HEK293 (cell line): Measurements from ENCODE around the gene USE1.

Experiments used
- CTCF ChIA-PET: fragments of 350-600 bp; formaldehyde crosslinking; extraction: SDS; loops from one replicate; lab custom pipeline; 2021; ENCODE audit warnings: antibody characterized with exemption; lab: Yijun Ruan, JAX
- POLR2A ChIA-PET: fragments of 300-600 bp; formaldehyde crosslinking; extraction: SDS; loops from one replicate; lab custom pipeline; 2020; ENCODE audit warnings: antibody characterized with exemption, inconsistent platforms; lab: Yijun Ruan, JAX
- H3K27ac ChIP-seq: fragments of 200-500 bp; sonication (Bioruptor generic); 2 replicates; pipeline ENCODE4 v1.5.1; 2014; ENCODE audit warnings: low read depth, low read length, control low read depth, inconsistent platforms; ENCODE audit errors: extremely low read depth
- H3K36me3 ChIP-seq, 2 experiments: fragments of 200-500 bp in 1 of 2; sonication (Bioruptor generic) in 1 of 2; 1 replicate in 1 of 2; 2 replicates in 1 of 2; pipeline ENCODE4 v1.5.1; 2014 to 2017; ENCODE audit warnings: inconsistent platforms in 2 of 2, low read length in 2 of 2; ENCODE audit not compliant: control insufficient read depth in 2 of 2, insufficient read depth in 1 of 2
- H3K4me1 ChIP-seq: fragments of 200-500 bp; sonication (Bioruptor generic); 2 replicates; pipeline ENCODE4 v1.5.1; 2014; ENCODE audit warnings: mild to moderate bottlenecking, low read length, inconsistent platforms; ENCODE audit not compliant: control insufficient read depth, insufficient read depth
- H3K4me3 ChIP-seq: 2 replicates; pipeline ENCODE4 v1.5.1; 2011; ENCODE audit warnings: low read depth, mild to moderate bottlenecking, control low read depth, low read length, moderate library complexity
- H3K9me3 ChIP-seq: fragments of 200-500 bp; sonication (Bioruptor generic); 2 replicates; pipeline ENCODE4 v1.5.1; 2014; ENCODE audit warnings: low read depth, low read length, inconsistent platforms; ENCODE audit not compliant: control insufficient read depth, insufficient read depth
- EGR2 ChIP-seq: fragments of 450-650 bp; formaldehyde crosslinking; IDR thresholded peaks from 2 replicates; pipeline ENCODE4 v1.5.1; 2016; ENCODE audit warnings: low read depth, missing biosample characterization, missing genetic modification characterization
- GLI2 ChIP-seq: fragments of 450-650 bp; formaldehyde crosslinking; IDR thresholded peaks from 2 replicates; pipeline ENCODE4; 2017; ENCODE audit warnings: missing biosample characterization, missing genetic modification characterization, low read depth, borderline replicate concordance
- TRIM28 ChIP-seq: IDR thresholded peaks from 2 replicates; pipeline ENCODE4 v1.6.1; 2011; ENCODE audit warnings: low read length, control low read depth, borderline replicate concordance
- ZBTB17 ChIP-seq: fragments of 450-650 bp; formaldehyde crosslinking; IDR thresholded peaks from 2 replicates; pipeline ENCODE4 v1.5.1; 2016; ENCODE audit warnings: missing biosample characterization, missing genetic modification characterization
- ZBTB7A ChIP-seq: fragments of 450-650 bp; formaldehyde crosslinking; IDR thresholded peaks from 2 replicates; pipeline ENCODE4 v1.5.1; 2016; ENCODE audit warnings: low read depth, missing biosample characterization, missing genetic modification characterization
- ZFP3 ChIP-seq: fragments of 450-650 bp; formaldehyde crosslinking; IDR thresholded peaks from 2 replicates; pipeline ENCODE4 v1.5.1; 2016; ENCODE audit warnings: low read depth, missing biosample characterization, missing genetic modification characterization
- ZFP37 ChIP-seq: fragments of 450-650 bp; formaldehyde crosslinking; IDR thresholded peaks from 2 replicates; pipeline ENCODE4 v1.5.1; 2016; ENCODE audit warnings: missing biosample characterization, missing genetic modification characterization
- ZNF114 ChIP-seq: fragments of 450-650 bp; formaldehyde crosslinking; IDR thresholded peaks from 2 replicates; pipeline ENCODE4 v1.5.0; 2017; ENCODE audit warnings: missing biosample characterization, missing genetic modification characterization
- ZNF157 ChIP-seq: fragments of 450-650 bp; formaldehyde crosslinking; IDR thresholded peaks from 2 replicates; pipeline ENCODE4 v1.5.1; 2016; ENCODE audit warnings: missing biosample characterization, missing genetic modification characterization
- ZNF404 ChIP-seq: fragments of 450-650 bp; formaldehyde crosslinking; IDR thresholded peaks from 2 replicates; pipeline ENCODE4 v1.5.1; 2017; ENCODE audit warnings: missing biosample characterization, missing genetic modification characterization
- ZNF510 ChIP-seq: fragments of 450-650 bp; formaldehyde crosslinking; IDR thresholded peaks from 2 replicates; pipeline ENCODE4 v1.5.1; 2018; ENCODE audit warnings: mild to moderate bottlenecking, missing genetic modification characterization, missing biosample characterization; ENCODE audit not compliant: insufficient replicate concordance
- ZNF529 ChIP-seq: fragments of 450-650 bp; formaldehyde crosslinking; IDR thresholded peaks from 2 replicates; pipeline ENCODE4 v1.5.1; 2017; ENCODE audit warnings: missing genetic modification characterization, missing biosample characterization; ENCODE audit not compliant: insufficient replicate concordance
- ZNF558 ChIP-seq: fragments of 450-650 bp; formaldehyde crosslinking; IDR thresholded peaks from 2 replicates; pipeline ENCODE4 v1.5.1; 2016; ENCODE audit warnings: missing biosample characterization, missing genetic modification characterization
- ZNF610 ChIP-seq: fragments of 450-650 bp; formaldehyde crosslinking; IDR thresholded peaks from 2 replicates; pipeline ENCODE4 v1.5.1; 2016; ENCODE audit warnings: missing biosample characterization, missing genetic modification characterization, borderline replicate concordance
- ZNF658 ChIP-seq: fragments of 450-650 bp; formaldehyde crosslinking; IDR thresholded peaks from 2 replicates; pipeline ENCODE4; 2016; ENCODE audit warnings: missing biosample characterization, missing genetic modification characterization
- ZNF660 ChIP-seq: fragments of 450-650 bp; IDR thresholded peaks from 2 replicates; pipeline ENCODE4 v1.5.1; 2018; ENCODE audit warnings: missing biosample characterization, mild to moderate bottlenecking, missing genetic modification characterization
- ZNF830 ChIP-seq: fragments of 450-650 bp; IDR thresholded peaks from 2 replicates; pipeline ENCODE4 v1.5.0; 2018; ENCODE audit warnings: missing biosample characterization, missing genetic modification characterization, low read depth, mild to moderate bottlenecking, moderate library complexity
- ZSCAN30 ChIP-seq: fragments of 450-650 bp; IDR thresholded peaks from 2 replicates; pipeline ENCODE4 v1.5.1; 2018; ENCODE audit warnings: missing biosample characterization, mild to moderate bottlenecking, missing genetic modification characterization, moderate library complexity
- TF ChIP-seq, protein P1 (sequence below): fragments of 450-650 bp; formaldehyde crosslinking; IDR thresholded peaks from 2 replicates; pipeline ENCODE4 v1.5.1; 2016; ENCODE audit warnings: missing biosample characterization, missing genetic modification characterization
- TF ChIP-seq, protein P2 (sequence below): fragments of 450-650 bp; formaldehyde crosslinking; IDR thresholded peaks from 2 replicates; pipeline ENCODE4 v1.5.1; 2016; ENCODE audit warnings: missing biosample characterization, missing genetic modification characterization
- TF ChIP-seq, protein P3 (sequence below): fragments of 450-650 bp; formaldehyde crosslinking; IDR thresholded peaks from 2 replicates; pipeline ENCODE4 v1.5.0; 2017; ENCODE audit warnings: missing biosample characterization, missing genetic modification characterization, borderline replicate concordance
- TF ChIP-seq, protein P4 (sequence below): fragments of 450-650 bp; formaldehyde crosslinking; IDR thresholded peaks from 2 replicates; pipeline ENCODE4 v1.5.1; 2016; ENCODE audit warnings: missing biosample characterization, missing genetic modification characterization, borderline replicate concordance

Gene USE1

DNA sequence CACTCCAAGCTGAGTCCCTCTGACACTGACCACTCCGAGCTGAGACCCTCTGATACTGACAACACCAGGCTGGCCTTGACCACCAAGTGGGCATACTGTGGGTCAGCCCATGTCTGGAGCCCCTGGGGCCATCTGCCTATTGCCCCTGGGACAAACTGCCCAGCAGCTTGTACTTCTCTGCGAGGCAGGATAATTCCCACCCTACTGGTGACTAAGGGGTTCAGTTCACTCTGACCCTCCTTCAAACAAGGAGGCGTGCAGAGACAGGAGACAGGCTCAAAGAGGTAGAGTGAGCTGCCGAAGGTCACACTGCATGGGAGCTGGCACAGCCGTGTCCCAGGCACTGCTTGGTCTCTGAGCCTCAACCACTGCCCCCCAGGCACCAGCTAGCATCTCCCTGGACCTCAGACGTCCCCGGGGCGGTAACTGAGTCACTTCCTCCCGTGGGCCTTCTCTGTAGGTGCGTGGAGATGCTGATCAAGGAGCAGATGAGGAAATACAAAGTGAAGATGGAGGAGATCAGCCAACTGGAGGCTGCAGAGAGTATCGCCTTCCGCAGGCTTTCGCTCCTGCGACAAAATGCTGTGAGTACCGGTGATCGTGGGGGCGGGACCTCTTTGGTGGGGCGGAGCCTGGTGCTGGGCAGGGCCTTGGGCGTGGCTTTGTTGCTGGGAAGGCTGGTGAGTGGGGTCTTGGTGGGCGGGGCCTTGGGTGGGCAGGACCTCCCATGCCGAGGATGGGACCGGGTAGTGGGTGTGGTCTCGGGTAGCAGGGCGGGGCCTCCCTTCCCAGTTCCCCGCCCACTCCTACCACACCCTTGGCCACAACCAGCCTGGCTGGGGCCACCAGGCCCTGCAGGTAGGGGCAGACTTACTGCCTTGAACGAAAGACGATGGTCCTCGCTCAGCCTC lies 5.8 kb upstream of the USE1 start (continued):
- TF ChIP-seq, protein P1, sequence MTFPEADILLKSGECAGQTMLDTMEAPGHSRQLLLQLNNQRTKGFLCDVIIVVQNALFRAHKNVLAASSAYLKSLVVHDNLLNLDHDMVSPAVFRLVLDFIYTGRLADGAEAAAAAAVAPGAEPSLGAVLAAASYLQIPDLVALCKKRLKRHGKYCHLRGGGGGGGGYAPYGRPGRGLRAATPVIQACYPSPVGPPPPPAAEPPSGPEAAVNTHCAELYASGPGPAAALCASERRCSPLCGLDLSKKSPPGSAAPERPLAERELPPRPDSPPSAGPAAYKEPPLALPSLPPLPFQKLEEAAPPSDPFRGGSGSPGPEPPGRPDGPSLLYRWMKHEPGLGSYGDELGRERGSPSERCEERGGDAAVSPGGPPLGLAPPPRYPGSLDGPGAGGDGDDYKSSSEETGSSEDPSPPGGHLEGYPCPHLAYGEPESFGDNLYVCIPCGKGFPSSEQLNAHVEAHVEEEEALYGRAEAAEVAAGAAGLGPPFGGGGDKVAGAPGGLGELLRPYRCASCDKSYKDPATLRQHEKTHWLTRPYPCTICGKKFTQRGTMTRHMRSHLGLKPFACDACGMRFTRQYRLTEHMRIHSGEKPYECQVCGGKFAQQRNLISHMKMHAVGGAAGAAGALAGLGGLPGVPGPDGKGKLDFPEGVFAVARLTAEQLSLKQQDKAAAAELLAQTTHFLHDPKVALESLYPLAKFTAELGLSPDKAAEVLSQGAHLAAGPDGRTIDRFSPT: no peak
- TF ChIP-seq GLI2 (tag by site-specific recombination) (no peak), ZBTB7A (tag by site-specific recombination) (no peak), ZNF404 (no peak), ZSCAN30 (tag by site-specific recombination) (no peak), ZNF660 (tag by site-specific recombination) (no peak), ZNF830 (tag by site-specific recombination) (no peak), ZNF610 (tag by site-specific recombination) (no peak), ZNF529 (tag by site-specific recombination) (no peak), ZBTB17 (tag by site-specific recombination) (peak; percentile 69), ZFP3 (tag by site-specific recombination) (no peak), TRIM28 (no peak), ZNF510 (tag by site-specific recombination) (no peak), ZNF558 (tag by site-specific recombination) (no peak), ZNF157 (tag by site-specific recombination) (no peak), ZNF658 (tag by site-specific recombination) (no peak), EGR2 (tag by site-specific recombination) (peak; percentile 72)
- TF ChIP-seq, protein P2, sequence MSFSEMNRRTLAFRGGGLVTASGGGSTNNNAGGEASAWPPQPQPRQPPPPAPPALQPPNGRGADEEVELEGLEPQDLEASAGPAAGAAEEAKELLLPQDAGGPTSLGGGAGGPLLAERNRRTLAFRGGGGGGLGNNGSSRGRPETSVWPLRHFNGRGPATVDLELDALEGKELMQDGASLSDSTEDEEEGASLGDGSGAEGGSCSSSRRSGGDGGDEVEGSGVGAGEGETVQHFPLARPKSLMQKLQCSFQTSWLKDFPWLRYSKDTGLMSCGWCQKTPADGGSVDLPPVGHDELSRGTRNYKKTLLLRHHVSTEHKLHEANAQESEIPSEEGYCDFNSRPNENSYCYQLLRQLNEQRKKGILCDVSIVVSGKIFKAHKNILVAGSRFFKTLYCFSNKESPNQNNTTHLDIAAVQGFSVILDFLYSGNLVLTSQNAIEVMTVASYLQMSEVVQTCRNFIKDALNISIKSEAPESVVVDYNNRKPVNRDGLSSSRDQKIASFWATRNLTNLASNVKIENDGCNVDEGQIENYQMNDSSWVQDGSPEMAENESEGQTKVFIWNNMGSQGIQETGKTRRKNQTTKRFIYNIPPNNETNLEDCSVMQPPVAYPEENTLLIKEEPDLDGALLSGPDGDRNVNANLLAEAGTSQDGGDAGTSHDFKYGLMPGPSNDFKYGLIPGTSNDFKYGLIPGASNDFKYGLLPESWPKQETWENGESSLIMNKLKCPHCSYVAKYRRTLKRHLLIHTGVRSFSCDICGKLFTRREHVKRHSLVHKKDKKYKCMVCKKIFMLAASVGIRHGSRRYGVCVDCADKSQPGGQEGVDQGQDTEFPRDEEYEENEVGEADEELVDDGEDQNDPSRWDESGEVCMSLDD (tag by site-specific recombination): no peak
- TF ChIP-seq, protein P3, sequence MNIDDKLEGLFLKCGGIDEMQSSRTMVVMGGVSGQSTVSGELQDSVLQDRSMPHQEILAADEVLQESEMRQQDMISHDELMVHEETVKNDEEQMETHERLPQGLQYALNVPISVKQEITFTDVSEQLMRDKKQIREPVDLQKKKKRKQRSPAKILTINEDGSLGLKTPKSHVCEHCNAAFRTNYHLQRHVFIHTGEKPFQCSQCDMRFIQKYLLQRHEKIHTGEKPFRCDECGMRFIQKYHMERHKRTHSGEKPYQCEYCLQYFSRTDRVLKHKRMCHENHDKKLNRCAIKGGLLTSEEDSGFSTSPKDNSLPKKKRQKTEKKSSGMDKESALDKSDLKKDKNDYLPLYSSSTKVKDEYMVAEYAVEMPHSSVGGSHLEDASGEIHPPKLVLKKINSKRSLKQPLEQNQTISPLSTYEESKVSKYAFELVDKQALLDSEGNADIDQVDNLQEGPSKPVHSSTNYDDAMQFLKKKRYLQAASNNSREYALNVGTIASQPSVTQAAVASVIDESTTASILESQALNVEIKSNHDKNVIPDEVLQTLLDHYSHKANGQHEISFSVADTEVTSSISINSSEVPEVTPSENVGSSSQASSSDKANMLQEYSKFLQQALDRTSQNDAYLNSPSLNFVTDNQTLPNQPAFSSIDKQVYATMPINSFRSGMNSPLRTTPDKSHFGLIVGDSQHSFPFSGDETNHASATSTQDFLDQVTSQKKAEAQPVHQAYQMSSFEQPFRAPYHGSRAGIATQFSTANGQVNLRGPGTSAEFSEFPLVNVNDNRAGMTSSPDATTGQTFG (tag by site-specific recombination): no peak

DNA sequence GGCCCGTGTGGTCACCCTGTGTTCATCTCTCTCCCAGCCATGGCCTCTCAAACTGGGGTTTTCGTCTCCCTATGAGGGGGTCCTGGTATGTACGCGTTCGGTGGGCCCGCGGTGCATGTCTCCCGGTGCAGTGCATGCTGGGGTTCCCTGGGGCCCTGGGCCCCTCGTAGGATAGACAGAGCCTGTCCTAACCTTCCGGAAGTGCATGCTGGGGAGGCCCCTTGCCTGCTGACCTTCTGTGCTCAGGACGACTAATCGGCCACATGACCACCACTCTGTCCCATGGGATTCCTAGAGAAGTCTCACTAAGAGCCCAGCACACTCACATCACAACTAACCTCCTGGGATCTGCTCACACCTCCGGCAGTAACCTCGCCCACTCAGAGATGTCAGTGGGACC lies 4.9 kb upstream of the USE1 start:
- Histone ChIP-seq H3K27ac (no peak overlapping the region), H3K4me3 (no peak overlapping the region), H3K9me3 (no peaks in the 10 kb centered on the region), H3K36me3 (peaks cover 0 to 26% of the 10 kb centered on the region in 2 experiments; a peak in 1 of 3 replicates), H3K4me1 (no peaks in the 10 kb centered on the region)
- ChIA-PET CTCF (no interaction called here), POLR2A (no interaction called here)
- TF ChIP-seq, protein P1: no peak
- TF ChIP-seq, protein P4, sequence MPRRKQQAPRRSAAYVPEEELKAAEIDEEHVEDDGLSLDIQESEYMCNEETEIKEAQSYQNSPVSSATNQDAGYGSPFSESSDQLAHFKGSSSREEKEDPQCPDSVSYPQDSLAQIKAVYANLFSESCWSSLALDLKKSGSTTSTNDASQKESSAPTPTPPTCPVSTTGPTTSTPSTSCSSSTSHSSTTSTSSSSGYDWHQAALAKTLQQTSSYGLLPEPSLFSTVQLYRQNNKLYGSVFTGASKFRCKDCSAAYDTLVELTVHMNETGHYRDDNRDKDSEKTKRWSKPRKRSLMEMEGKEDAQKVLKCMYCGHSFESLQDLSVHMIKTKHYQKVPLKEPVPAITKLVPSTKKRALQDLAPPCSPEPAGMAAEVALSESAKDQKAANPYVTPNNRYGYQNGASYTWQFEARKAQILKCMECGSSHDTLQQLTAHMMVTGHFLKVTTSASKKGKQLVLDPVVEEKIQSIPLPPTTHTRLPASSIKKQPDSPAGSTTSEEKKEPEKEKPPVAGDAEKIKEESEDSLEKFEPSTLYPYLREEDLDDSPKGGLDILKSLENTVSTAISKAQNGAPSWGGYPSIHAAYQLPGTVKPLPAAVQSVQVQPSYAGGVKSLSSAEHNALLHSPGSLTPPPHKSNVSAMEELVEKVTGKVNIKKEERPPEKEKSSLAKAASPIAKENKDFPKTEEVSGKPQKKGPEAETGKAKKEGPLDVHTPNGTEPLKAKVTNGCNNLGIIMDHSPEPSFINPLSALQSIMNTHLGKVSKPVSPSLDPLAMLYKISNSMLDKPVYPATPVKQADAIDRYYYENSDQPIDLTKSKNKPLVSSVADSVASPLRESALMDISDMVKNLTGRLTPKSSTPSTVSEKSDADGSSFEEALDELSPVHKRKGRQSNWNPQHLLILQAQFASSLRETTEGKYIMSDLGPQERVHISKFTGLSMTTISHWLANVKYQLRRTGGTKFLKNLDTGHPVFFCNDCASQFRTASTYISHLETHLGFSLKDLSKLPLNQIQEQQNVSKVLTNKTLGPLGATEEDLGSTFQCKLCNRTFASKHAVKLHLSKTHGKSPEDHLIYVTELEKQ (tag by site-specific recombination): no peak
- TF ChIP-seq ZFP37 (tag by site-specific recombination): no peak
- no peak for TF ChIP-seq ZNF114 (tag by site-specific recombination)
